DND-41 (cell line): Measurements from ENCODE around the gene LMF2.

Experiments used
- EZH2 ChIP-seq: IDR thresholded peaks from 3 replicates; pipeline ENCODE4 v1.6.1; 2012; ENCODE audit warnings: borderline replicate concordance, low read depth, mild to moderate bottlenecking, moderate library complexity, low read length, inconsistent platforms; ENCODE audit not compliant: severe bottlenecking
- TF ChIP-seq, protein P1 (sequence below): IDR thresholded peaks from 2 replicates; pipeline ENCODE4 v1.5.1; 2012; ENCODE audit warnings: borderline replicate concordance, low read length, moderate library complexity, mild to moderate bottlenecking; ENCODE audit not compliant: poor library complexity, severe bottlenecking; ENCODE audit errors: extremely low read depth

- TF ChIP-seq, protein P1, sequence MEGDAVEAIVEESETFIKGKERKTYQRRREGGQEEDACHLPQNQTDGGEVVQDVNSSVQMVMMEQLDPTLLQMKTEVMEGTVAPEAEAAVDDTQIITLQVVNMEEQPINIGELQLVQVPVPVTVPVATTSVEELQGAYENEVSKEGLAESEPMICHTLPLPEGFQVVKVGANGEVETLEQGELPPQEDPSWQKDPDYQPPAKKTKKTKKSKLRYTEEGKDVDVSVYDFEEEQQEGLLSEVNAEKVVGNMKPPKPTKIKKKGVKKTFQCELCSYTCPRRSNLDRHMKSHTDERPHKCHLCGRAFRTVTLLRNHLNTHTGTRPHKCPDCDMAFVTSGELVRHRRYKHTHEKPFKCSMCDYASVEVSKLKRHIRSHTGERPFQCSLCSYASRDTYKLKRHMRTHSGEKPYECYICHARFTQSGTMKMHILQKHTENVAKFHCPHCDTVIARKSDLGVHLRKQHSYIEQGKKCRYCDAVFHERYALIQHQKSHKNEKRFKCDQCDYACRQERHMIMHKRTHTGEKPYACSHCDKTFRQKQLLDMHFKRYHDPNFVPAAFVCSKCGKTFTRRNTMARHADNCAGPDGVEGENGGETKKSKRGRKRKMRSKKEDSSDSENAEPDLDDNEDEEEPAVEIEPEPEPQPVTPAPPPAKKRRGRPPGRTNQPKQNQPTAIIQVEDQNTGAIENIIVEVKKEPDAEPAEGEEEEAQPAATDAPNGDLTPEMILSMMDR = no peak
- TF ChIP-seq EZH2 = no peak
Observed at GRCh38 chr22:50468626-50469025, 38.9 kb downstream of the LMF2 start.
